WERI-Rb-1 (cell line): ENCODE measurements around the gene TBX18.
A peak's percentile ranks its signal among the peaks of the same experiment; 100 is the strongest.

ENCODE experiments used
- DNase-seq: peaks from one replicate; pipeline ENCODE4 v3.0.0-alpha.2; 2020
- H3K27ac ChIP-seq: fragments of 250-450 bp; sonication (Bioruptor Pico); 2 replicates; pipeline ENCODE4 v1.5.1; 2020; ENCODE audit warnings: mild to moderate bottlenecking, moderate library complexity
- H3K27me3 ChIP-seq: fragments of 250-450 bp; sonication (Bioruptor Pico); 2 replicates; pipeline ENCODE4 v1.5.1; 2021; ENCODE audit warnings: mild to moderate bottlenecking, low read depth, moderate library complexity; ENCODE audit not compliant: insufficient read depth, severe bottlenecking
- H3K36me3 ChIP-seq: fragments of 250-450 bp; sonication (Bioruptor Pico); 2 replicates; pipeline ENCODE4 v1.5.1; 2020; ENCODE audit warnings: mild to moderate bottlenecking, moderate library complexity
- H3K4me3 ChIP-seq: 2 replicates; pipeline ENCODE4 v1.5.1; 2011; ENCODE audit warnings: low read depth, mild to moderate bottlenecking, control low read depth, low read length
- H3K9me3 ChIP-seq: fragments of 250-450 bp; sonication (Bioruptor Pico); 2 replicates; pipeline ENCODE4 v1.5.1; 2021; ENCODE audit warnings: mild to moderate bottlenecking, moderate library complexity; ENCODE audit not compliant: severe bottlenecking
- TF ChIP-seq, protein P1 (sequence below): IDR thresholded peaks from 2 replicates; pipeline ENCODE4 v1.5.1; 2011; ENCODE audit warnings: low read depth, mild to moderate bottlenecking, control low read depth, inconsistent platforms, low read length

The TBX18 gene

DNA sequence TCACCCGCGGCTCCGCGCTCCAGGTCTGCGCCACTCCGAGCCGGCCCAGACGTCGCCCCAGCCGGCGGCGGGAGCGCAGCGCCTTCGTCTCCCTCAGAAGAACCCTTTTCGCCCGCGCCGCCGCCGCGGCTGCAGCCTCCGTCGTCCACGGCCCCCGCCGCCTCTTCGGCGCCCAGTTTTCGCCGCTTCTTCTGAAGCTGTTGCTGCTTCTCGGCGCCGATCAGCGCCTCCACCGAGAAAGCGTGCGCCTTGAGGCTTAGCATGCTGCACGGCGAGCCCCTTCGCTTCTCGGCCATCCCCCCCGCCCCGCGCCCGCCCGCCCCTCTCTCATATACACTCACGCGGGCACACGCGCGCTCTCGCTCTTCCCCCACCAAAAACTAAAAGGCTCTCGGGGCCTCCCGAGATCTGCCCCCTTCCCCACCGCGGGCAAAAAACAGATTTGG is 489 bp downstream of the TBX18 start:
- TF ChIP-seq, protein P1, sequence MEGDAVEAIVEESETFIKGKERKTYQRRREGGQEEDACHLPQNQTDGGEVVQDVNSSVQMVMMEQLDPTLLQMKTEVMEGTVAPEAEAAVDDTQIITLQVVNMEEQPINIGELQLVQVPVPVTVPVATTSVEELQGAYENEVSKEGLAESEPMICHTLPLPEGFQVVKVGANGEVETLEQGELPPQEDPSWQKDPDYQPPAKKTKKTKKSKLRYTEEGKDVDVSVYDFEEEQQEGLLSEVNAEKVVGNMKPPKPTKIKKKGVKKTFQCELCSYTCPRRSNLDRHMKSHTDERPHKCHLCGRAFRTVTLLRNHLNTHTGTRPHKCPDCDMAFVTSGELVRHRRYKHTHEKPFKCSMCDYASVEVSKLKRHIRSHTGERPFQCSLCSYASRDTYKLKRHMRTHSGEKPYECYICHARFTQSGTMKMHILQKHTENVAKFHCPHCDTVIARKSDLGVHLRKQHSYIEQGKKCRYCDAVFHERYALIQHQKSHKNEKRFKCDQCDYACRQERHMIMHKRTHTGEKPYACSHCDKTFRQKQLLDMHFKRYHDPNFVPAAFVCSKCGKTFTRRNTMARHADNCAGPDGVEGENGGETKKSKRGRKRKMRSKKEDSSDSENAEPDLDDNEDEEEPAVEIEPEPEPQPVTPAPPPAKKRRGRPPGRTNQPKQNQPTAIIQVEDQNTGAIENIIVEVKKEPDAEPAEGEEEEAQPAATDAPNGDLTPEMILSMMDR = no peak
- no peaks in the 10 kb centered on the region for H3K36me3 ChIP-seq
- peak overlapping the region; percentile 87 for H3K4me3 ChIP-seq
- peak; percentile 48 for DNase-seq
- H3K27me3 ChIP-seq = no peaks in the 10 kb centered on the region
- H3K9me3 ChIP-seq = no peaks in the 10 kb centered on the region
- H3K27ac ChIP-seq = peak overlapping the region; percentile 84

DNA sequence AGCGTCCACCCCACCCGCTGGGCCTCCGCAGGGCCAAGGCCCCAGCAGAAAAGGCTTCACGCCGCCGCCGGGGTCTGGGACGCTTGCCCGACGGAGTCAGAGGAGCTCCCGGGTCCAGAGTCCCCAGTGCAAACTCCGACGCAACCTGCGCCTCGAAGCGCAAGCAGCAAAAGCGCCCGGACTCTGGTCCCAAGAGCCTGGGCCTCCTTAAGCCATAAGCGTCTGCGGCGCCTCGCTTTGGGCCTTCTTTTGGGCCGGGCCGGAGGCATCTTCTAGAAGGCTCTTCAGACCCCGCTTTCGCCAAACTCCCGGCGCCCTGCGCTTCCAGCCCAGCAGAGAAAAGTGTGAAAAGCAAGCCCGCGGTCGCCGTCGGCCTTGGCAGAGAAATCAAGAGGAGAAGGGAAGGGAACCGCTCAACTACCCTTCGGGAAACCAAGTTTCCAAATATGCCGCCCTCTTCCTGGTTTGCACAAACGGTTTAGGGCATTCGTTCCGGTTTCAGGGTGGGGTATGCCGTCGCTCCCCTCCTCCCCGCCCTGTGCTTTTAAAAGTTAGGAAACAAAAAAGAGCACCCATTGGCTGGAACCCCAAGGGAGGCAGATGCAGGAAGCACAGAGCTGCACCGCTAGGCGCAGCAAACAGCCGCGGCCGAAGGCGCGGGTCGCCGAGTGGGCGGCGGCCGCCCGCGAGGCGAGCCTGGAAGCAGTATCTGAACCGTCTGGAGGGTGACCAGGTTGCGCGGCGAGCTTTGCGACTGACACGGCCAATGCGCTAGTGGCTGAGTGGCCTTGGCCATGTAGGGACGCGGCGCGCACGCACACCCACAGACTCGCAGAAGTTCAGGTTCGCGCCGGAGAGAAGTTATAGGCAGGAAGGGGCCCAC is 1.2 kb downstream of the TBX18 start:
- peak; percentile 73 for DNase-seq
- TF ChIP-seq, protein P1 = peak; percentile 25
- Histone ChIP-seq H3K27me3 (no peaks in the 10 kb centered on the region), H3K27ac (peak overlapping the region; percentile 84), H3K9me3 (no peaks in the 10 kb centered on the region), H3K4me3 (peak overlapping the region; percentile 87), H3K36me3 (no peaks in the 10 kb centered on the region)

DNA sequence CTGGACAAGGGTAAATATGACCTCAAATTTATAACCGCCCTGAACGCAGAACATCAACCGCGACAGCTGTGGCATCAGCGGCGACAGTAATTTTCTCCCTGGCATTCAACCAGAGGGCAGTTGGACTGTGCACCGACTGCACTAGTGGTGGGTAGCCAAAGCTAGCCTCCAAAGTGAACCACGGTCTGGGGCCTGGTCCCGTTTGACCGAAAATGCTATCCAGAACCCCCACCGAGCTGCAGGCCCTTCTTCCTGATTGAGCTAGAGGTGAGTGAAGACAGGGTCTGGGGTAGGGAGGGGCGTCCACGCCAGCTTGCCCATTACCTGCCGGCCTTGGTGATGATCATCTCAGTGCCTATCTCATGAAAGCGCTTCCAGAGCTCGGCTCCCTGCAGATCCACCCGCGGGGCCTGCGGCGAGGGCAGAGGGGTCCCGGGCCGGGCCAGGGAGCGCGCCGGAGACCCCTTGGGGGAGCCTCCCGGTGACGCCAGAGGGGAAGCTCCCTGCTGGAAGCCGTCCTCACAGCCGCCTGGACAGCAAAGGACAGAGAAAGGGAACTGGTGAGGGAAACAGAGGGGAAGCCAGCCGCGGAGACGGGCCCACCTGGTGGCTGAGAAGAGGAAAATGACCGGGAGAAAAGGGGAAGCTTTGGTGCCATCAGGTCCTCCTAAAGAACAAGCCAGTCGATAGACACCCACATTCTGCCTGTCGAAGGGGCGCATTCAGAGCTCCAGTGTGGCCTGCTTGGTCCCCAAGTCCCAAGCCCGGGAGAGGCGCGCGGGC is 2.0 kb downstream of the TBX18 start:
- Histone ChIP-seq H3K36me3 (no peaks in the 10 kb centered on the region), H3K4me3 (peak overlapping the region; percentile 87), H3K9me3 (no peaks in the 10 kb centered on the region), H3K27ac (peak overlapping the region; percentile 84), H3K27me3 (no peaks in the 10 kb centered on the region)
- peak; percentile 66 for DNase-seq
- TF ChIP-seq, protein P1 = peak; percentile 37; the same call in 1 of the 2 replicates

DNA sequence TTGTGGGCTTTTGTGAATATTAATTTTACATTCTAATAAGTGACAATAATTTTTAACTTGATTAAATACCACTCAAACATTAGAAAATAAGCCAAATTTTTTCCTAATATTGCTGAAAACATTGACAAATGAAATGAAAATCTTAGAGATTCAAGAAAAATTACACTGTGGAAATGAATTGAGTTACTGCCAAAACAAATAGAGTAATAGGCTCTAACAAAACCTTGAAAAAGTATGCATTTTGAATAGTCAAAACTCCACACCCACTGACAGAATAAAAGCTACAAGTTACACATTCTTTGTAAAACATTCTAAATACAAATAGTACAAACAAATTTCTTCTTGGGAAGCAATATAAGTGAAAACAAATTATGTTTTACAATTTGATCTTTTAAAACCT is 5.9 kb downstream of the TBX18 start:
- Histone ChIP-seq H3K27me3 (no peaks in the 10 kb centered on the region), H3K4me3 (no peak overlapping the region), H3K27ac (no peak overlapping the region), H3K9me3 (no peaks in the 10 kb centered on the region), H3K36me3 (peaks cover 7% of the 10 kb centered on the region)
- no peak for DNase-seq
- TF ChIP-seq, protein P1 = no peak

DNA sequence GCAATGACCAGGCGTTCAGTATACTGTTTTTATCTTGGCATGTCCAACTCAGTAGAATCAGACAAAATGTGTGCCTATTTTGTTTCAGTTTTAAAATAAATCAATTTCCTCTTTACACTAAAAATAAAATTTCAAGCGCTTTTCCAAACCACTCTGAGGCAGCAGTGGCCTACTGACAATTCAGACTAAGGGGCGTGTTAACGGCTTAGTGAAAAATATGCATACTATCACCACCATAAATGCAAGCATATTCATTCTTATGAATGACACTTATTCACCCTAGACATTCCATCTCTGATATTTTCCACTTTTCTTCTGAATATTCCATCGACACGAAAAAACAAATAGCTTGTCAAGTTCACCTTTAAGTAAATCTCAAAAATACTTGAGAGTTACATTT is 7.5 kb downstream of the TBX18 start:
- Histone ChIP-seq H3K4me3 (no peak overlapping the region), H3K27me3 (no peaks in the 10 kb centered on the region), H3K9me3 (no peaks in the 10 kb centered on the region), H3K27ac (no peak overlapping the region), H3K36me3 (peaks cover 7% of the 10 kb centered on the region)
- DNase-seq = no peak
- TF ChIP-seq, protein P1 = no peak
